ENCODE measurements around the gene DAPK2.

Gene DAPK2

DNA sequence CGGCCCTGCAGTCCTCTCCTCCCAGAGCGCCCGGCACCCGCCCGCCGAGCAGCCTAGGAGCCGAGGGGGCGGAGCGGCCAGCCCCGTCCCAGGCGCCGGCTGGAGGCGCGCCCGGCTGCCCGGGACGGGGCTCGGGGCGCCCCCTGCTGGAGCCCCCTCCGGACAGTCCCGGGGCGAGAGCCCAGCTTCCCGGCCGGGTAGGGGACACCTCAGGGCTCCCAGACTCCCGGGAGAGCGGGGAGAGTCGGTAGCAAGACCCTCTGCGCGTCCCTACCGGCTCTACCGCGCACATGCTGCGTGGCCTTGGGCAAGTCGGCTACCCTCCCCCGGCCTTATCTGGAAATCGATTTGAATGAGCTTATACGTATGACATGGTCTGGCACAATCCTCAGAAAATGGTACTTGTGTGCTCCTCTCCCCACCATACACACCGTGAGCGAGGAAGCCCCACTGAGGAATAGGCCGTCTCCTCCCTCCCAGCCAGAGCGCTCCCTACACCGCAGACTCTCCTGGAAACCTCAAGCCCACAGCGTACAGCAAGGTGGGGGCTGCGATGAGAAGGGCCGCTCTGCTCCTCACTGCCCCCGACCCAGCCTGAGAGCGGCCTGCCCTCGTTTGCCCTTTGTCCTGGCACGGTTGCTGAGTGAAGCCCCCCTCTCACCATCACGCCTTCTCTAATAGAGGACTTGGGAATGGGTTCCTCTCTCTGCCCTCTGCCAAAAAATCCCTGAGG is at the start of gene DAPK2:
TSS of gene DAPK2 (minus strand) at position 65 of the 733 bp plus-strand sequence. CDS start 6,224 bp downstream, outside the sequence.
- TF ChIP-seq CEBPB (IDR thresholded peaks at IDR 0.05) (no peak), NFIC (IDR thresholded peaks at IDR 0.05) (no peak), RAD21 (IDR thresholded peaks at IDR 0.05; ENCODE audit: low read depth) (peak; percentile 52; the same call in 1 of the 2 replicates), FOXM1 (IDR thresholded peaks at IDR 0.05; ENCODE audit: borderline replicate concordance, low read depth) (no peak), YY1 (IDR thresholded peaks at IDR 0.05; ENCODE audit: low read depth) (no peak)
- TF ChIP-seq, protein P1, sequence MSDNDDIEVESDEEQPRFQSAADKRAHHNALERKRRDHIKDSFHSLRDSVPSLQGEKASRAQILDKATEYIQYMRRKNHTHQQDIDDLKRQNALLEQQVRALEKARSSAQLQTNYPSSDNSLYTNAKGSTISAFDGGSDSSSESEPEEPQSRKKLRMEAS (IDR thresholded peaks at IDR 0.05): no peak

DNA sequence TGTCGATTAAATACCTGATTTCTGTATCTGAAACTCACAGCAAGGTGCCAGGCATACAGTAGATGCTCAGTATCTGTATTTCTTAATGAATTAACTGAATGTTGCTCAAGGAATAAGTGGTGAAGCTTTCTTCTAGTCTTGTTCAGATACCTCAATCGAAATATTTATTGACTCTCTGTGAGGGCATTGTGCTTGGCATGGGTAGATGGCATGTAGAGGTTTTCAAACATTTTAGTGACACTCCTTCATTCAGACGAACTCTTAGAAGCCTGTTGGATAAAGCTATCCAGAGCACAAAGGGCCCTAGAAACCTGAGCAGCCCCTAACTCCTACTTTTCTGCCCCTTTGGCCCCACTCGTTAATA is 49.1 kb upstream of the DAPK2 start:
- TF ChIP-seq TAF1 (IDR thresholded peaks at IDR 0.05; ENCODE audit: low read depth): no peak
- no peak for TF ChIP-seq YY1 (IDR thresholded peaks at IDR 0.05; ENCODE audit: low read depth)
- TF ChIP-seq EGR1 (IDR thresholded peaks at IDR 0.05): no peak
- TF ChIP-seq, protein P1 (IDR thresholded peaks at IDR 0.05): no peak

DNA sequence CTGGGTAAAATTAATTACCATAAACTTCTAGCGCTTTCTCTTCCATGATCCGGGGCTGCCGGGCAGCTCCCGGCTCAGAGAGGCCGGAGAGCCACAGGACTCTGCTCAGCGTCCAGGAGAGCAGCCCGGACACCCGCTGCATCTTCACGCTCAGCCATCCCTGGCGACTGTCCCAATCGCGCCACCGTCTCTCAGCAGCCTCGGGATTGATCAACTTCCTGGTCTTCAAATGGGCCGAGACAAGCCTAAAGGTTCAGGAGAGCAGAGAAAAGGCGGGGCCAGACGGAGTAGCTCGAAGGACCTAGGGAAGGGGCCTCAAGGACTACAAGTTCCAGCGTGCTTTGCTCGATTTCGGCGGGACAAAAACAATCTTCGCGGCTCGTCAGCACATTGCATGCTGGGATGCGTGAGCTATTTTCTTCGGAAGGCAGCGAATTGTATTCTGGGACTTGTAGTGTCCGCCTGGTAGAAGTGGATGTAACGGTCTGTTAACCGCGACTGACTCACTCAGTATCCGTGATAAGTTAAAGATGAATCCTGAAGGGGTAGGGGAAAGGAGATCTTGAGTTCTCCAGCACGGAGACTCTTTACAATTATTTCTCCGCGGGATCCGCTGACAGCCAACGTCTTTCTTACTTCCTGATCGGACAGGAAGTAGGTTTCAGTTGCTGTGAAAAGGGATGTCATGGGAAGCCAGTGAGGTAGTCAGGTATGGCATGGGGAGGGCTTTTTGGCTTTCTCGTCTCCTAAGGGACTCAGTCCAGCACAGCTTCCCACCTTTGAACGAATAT is 47.5 kb upstream of the DAPK2 start, which contains the start of gene CIAO2A:
TSS of gene CIAO2A (minus strand) at position 212 of the 791 bp plus-strand sequence. CDS start at position 142, 70 bp downstream.
- TF ChIP-seq, protein P2, sequence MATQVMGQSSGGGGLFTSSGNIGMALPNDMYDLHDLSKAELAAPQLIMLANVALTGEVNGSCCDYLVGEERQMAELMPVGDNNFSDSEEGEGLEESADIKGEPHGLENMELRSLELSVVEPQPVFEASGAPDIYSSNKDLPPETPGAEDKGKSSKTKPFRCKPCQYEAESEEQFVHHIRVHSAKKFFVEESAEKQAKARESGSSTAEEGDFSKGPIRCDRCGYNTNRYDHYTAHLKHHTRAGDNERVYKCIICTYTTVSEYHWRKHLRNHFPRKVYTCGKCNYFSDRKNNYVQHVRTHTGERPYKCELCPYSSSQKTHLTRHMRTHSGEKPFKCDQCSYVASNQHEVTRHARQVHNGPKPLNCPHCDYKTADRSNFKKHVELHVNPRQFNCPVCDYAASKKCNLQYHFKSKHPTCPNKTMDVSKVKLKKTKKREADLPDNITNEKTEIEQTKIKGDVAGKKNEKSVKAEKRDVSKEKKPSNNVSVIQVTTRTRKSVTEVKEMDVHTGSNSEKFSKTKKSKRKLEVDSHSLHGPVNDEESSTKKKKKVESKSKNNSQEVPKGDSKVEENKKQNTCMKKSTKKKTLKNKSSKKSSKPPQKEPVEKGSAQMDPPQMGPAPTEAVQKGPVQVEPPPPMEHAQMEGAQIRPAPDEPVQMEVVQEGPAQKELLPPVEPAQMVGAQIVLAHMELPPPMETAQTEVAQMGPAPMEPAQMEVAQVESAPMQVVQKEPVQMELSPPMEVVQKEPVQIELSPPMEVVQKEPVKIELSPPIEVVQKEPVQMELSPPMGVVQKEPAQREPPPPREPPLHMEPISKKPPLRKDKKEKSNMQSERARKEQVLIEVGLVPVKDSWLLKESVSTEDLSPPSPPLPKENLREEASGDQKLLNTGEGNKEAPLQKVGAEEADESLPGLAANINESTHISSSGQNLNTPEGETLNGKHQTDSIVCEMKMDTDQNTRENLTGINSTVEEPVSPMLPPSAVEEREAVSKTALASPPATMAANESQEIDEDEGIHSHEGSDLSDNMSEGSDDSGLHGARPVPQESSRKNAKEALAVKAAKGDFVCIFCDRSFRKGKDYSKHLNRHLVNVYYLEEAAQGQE (IDR thresholded peaks at IDR 0.05; ENCODE audit: low read depth): no peak
- TF ChIP-seq TEAD4 (IDR thresholded peaks at IDR 0.05) (no peak), CEBPB (IDR thresholded peaks at IDR 0.05) (no peak), EP300 (IDR thresholded peaks at IDR 0.05; ENCODE audit: borderline replicate concordance) (no peak), TAF1 (IDR thresholded peaks at IDR 0.05; ENCODE audit: low read depth) (peak; percentile 23; the same call in 1 of the 2 replicates), YY1 (IDR thresholded peaks at IDR 0.05; ENCODE audit: low read depth) (no peak), EGR1 (IDR thresholded peaks at IDR 0.05) (no peak), ZBTB7A (IDR thresholded peaks at IDR 0.05; ENCODE audit: low read depth) (no peak), CREB1 (IDR thresholded peaks at IDR 0.05; ENCODE audit: low read depth) (peak; percentile 78), RAD21 (IDR thresholded peaks at IDR 0.05; ENCODE audit: low read depth) (no peak), TCF12 (IDR thresholded peaks at IDR 0.05; ENCODE audit: low read depth) (peak; percentile 23; the same call in 1 of the 2 replicates), NFIC (IDR thresholded peaks at IDR 0.05) (no peak), FOXM1 (IDR thresholded peaks at IDR 0.05; ENCODE audit: borderline replicate concordance, low read depth) (no peak)
- TF ChIP-seq, protein P3, sequence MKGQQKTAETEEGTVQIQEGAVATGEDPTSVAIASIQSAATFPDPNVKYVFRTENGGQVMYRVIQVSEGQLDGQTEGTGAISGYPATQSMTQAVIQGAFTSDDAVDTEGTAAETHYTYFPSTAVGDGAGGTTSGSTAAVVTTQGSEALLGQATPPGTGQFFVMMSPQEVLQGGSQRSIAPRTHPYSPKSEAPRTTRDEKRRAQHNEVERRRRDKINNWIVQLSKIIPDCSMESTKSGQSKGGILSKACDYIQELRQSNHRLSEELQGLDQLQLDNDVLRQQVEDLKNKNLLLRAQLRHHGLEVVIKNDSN (IDR thresholded peaks at IDR 0.05): no peak
- TF ChIP-seq, protein P1 (IDR thresholded peaks at IDR 0.05): peak; percentile 25

DNA sequence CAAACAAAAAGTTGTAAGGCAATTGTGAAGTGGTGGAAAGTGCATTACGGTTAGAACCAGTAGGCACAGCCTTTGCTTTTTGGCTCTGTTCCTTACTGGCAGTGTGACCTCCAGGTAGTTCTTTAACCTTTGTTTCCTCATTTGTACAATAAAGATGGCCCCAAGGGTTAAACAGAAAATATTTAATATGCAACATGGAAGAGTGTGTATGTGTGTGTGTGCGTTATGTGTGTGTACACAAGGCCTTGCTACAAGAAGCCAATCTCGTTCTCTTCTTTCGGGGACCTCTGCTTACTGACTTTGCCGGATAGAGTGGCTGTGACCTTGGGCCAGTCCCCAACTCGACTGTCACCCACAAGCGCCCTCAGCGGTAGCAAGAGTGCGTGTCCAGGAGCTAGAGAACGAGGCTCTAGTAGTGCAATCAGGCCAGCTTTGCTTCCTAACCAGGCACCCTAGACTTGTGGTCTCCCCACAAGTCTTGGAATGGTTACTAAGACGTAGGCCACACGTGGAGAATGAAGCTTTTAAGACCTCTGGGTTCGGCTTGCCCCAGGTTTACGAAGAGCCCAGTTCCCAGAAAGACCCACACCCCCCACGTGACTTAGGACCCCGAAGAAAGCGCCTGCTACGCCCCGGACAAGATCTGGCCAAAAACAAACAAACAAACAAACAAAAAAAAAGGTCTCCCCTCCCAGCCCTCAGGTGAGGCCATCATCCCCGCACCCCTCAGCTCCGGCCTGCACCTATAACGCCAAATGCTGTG is 46.8 kb upstream of the DAPK2 start:
- TF ChIP-seq, protein P3 (IDR thresholded peaks at IDR 0.05): peak; percentile 90
- no peak for TF ChIP-seq CREB1 (IDR thresholded peaks at IDR 0.05; ENCODE audit: low read depth)

DNA sequence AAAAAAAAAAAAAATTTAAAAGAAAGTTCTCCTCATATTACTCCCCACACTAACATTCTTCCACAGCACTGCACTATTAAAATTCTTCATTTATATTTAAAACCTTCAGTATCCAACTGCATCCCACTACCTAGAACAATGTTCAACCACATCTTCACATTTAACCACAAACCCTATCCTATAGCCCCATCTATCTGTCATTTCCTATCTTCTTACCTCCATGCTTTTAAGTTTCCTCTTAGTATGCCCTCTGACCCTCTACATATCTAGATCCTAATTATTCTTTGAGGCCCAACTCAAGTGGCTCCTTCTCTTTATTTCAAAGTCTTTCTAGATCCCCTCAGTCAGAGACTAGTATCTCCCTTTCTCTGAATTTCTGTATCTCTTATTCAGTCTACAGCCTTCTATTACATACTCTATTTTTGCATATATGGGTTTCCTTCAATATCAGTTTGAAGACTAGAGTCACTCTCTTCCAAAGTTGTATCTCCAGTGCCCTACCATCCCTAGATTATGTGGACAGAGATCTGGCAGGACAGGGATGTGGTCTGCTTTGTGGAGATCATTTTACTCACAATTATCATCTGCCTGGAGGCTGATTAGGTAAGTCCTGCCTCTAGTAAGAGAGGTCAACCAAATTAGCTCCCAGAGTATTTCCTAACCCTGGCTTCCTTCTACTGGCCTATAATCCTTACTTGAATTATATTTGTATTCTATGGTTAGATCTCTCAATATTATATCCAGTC is 46.0 kb upstream of the DAPK2 start:
- TF ChIP-seq TAF1 (IDR thresholded peaks at IDR 0.05; ENCODE audit: low read depth) (no peak), YY1 (IDR thresholded peaks at IDR 0.05; ENCODE audit: low read depth) (no peak), NFIC (IDR thresholded peaks at IDR 0.05) (no peak), EP300 (IDR thresholded peaks at IDR 0.05; ENCODE audit: borderline replicate concordance) (no peak), TCF12 (IDR thresholded peaks at IDR 0.05; ENCODE audit: low read depth) (no peak), ZBTB7A (IDR thresholded peaks at IDR 0.05; ENCODE audit: low read depth) (no peak)
- TF ChIP-seq, protein P2 (IDR thresholded peaks at IDR 0.05; ENCODE audit: low read depth): no peak

All from Ishikawa (cell line).